Calu3 (cell line): ENCODE measurements around the gene EMP2. TPM values are rescaled to one million over a fixed set of nuclear protein-coding genes. Genes with fewer than 3 reads are reported as not detected.

ENCODE experiments used
- BruUV-seq: library from RNA; stranded (reverse); fragments of 400-500 nt; replicated peaks from 2 replicates; lab custom pipeline; 2021; lab: Mats Ljungman, UMichigan
- CTCF ChIA-PET: fragments of 300-600 bp; sonication (Branson Sonifier 250); formaldehyde crosslinking; loops from one replicate; lab custom pipeline; 2022; ENCODE audit warnings: antibody characterized with exemption; lab: Charles Lee
- DNase-seq: peaks from one replicate; pipeline ENCODE4 v3.0.0; 2022
- H3K27ac Mint-ChIP-seq: one replicate; pipeline ENCODE4 v1.8.0; 2022; ENCODE audit warnings: mixed read lengths; ENCODE audit not compliant: unreplicated experiment
- H3K27me3 Mint-ChIP-seq: one replicate; pipeline ENCODE4 v1.8.0; 2022; ENCODE audit warnings: mixed read lengths; ENCODE audit not compliant: unreplicated experiment
- H3K36me3 Mint-ChIP-seq: one replicate; pipeline ENCODE4 v1.8.0; 2022; ENCODE audit warnings: mild to moderate bottlenecking, moderate library complexity, mixed read lengths; ENCODE audit not compliant: insufficient read depth, unreplicated experiment
- H3K4me1 Mint-ChIP-seq: one replicate; pipeline ENCODE4 v1.8.0; 2022; ENCODE audit warnings: mild to moderate bottlenecking, low read depth, mixed read lengths; ENCODE audit not compliant: unreplicated experiment
- H3K4me3 Mint-ChIP-seq: one replicate; pipeline ENCODE4 v1.8.0; 2022; ENCODE audit warnings: mild to moderate bottlenecking, low read depth, moderate library complexity, mixed read lengths; ENCODE audit not compliant: unreplicated experiment
- H3K9me3 Mint-ChIP-seq: one replicate; pipeline ENCODE4 v1.8.0; 2022; ENCODE audit warnings: low read depth, mixed read lengths; ENCODE audit not compliant: unreplicated experiment
- CTCF ChIP-seq: fragments of 200-600 bp; IDR thresholded peaks from one replicate; pipeline ENCODE4 v1.8.0; 2022; ENCODE audit warnings: antibody characterized with exemption; ENCODE audit not compliant: unreplicated experiment
- intact Hi-C: fragments of 100-400 bp; cut with micrococcal nuclease; formaldehyde crosslinking; loops from one replicate; pipeline ENCODE4 v1.10.0; 2022; ENCODE audit not compliant: unreplicated experiment
- total RNA-seq: library from RNA; stranded (reverse); gene quantifications from 2 replicates; pipeline ENCODE4 v1.2.3, GENCODE V29; 2022

The EMP2 gene
- total RNA-seq, 1 experiment from 2014 or later = 73.9 TPM

DNA sequence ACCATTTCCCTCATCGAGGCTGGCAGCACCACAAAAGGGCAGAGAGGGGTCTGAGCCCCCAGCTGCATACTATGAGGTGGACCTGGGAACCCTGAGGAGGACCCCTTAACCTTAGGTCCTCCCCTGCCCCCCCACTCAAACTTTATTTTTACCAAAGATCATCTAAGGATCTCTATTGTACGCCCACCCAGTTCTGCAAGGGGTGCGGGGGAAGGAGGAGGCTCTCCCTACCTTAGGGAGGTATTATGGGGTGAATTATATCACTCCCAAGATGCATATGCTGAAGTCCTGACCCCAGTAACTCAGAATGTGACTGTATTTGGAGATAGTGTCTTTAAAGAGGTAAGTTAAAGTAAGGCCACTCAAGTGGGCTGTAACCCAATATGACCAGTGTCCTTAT is 26.8 kb upstream of the EMP2 start:
- no peak overlapping the region for H3K4me3 Mint-ChIP-seq
- peaks cover 35% of the 10 kb centered on the region for H3K27me3 Mint-ChIP-seq
- peaks cover 9% of the 10 kb centered on the region for H3K4me1 Mint-ChIP-seq
- no peak for TF ChIP-seq CTCF
- H3K27ac Mint-ChIP-seq = no peak overlapping the region
- BruUV-seq = no TSS peak
- CTCF ChIA-PET = no interaction called here
- intact Hi-C loops = no loop called here
- DNase-seq = no peak
- peaks cover 2% of the 10 kb centered on the region for H3K9me3 Mint-ChIP-seq
- no peaks in the 10 kb centered on the region for H3K36me3 Mint-ChIP-seq

GRCh38 chr16:10606607-10607006 is 26.2 kb upstream of the EMP2 start:
- intact Hi-C loops = no loop called here
- H3K9me3 Mint-ChIP-seq = peaks cover 2% of the 10 kb centered on the region
- CTCF ChIA-PET = no interaction called here
- H3K27me3 Mint-ChIP-seq = peaks cover 39% of the 10 kb centered on the region
- H3K4me1 Mint-ChIP-seq = peaks cover 9% of the 10 kb centered on the region
- H3K27ac Mint-ChIP-seq = no peak overlapping the region
- no peaks in the 10 kb centered on the region for H3K36me3 Mint-ChIP-seq
- no peak for TF ChIP-seq CTCF
- DNase-seq = no peak
- no TSS peak for BruUV-seq
- no peak overlapping the region for H3K4me3 Mint-ChIP-seq

GRCh38 chr16:10605636-10606035 is 25.2 kb upstream of the EMP2 start:
- Mint-ChIP-seq H3K4me3 (no peak overlapping the region), H3K36me3 (no peaks in the 10 kb centered on the region), H3K27ac (no peak overlapping the region), H3K4me1 (peaks cover 3% of the 10 kb centered on the region), H3K27me3 (peaks cover 39% of the 10 kb centered on the region), H3K9me3 (peaks cover 2% of the 10 kb centered on the region)
- no peak for TF ChIP-seq CTCF
- intact Hi-C loops = no loop called here
- BruUV-seq = no TSS peak
- no peak for DNase-seq
- CTCF ChIA-PET = interaction anchor here (0.6 kb wide), 1 partner anchor 1120 kb away, joined by 3 read pairs; no protein-coding TSS in a partner anchor

DNA sequence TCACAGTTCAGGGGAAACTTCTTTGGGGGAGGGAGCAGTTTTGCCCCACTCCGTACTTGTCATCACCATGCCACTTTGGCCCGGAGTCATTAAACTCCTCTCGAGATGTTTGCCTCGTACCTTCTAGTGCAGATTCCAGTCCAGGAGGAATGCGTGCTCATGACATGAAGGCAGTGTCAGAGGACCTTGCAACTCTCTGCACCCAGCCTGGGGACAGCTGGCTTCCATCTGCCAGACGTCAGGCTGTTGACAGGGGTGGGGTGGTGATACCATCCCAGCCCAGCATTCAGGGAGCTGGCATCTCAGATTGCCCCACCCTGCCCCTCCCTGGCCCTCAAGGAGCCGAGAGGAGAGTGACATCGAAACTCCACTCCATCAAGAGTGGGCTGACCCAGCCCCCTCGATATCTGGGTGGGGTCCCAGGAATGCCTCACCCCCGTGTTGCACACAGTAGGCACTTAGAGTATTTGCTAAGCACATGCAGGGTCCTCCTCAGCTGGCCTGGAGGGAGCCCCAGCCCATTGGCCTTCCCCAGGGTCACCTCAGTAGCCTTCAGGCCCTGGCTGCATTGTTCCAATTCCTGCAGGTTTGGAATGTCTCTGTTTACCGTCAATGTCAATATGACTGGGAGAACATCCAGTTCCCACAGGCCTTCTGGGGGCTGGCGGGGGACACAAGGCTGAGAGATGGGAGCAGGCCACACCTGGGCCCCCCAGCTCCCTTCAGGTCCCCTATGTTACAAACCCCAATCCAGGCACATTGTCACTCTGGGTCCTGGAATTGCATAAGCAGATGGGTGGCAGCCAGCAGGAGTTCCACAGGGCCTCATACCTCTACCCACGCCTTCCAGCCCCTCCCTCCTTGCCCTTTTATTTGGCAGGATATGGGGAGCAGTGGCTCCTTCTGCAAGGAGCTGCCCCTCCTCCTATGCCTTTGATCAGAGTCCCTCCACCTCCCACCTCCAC is 21.3 kb upstream of the EMP2 start:
- DNase-seq = no peak

More for the DNA sequence above, 21.3 kb upstream of the EMP2 start:
- Mint-ChIP-seq H3K4me3 (no peak overlapping the region), H3K4me1 (peaks cover 12% of the 10 kb centered on the region), H3K27me3 (peaks cover 32% of the 10 kb centered on the region), H3K9me3 (peaks cover 2% of the 10 kb centered on the region), H3K27ac (no peak overlapping the region), H3K36me3 (no peaks in the 10 kb centered on the region)
- CTCF ChIA-PET = no interaction called here
- intact Hi-C loops = no loop called here
- TF ChIP-seq CTCF = no peak
- BruUV-seq = no TSS peak
